HepG2 (cell line): ENCODE data around the gene SLAMF6. TPM values are rescaled to one million over a fixed set of nuclear protein-coding genes. Genes with fewer than 3 reads are reported as not detected.

Source experiments
- ATAC-seq: fragments of 200-7000 bp; cut with Tn5 transposase; 3 replicates; pipeline ENCODE4 v1.9.1; 2020; ENCODE audit warnings: mild to moderate bottlenecking, moderate library complexity
- BruUV-seq: library from RNA; stranded (reverse); fragments of 400-500 nt; replicated peaks from 2 replicates; lab custom pipeline; 2021; lab: Mats Ljungman, UMichigan
- CTCF ChIA-PET: fragments of 300-600 bp; formaldehyde crosslinking; extraction: SDS; loops from one replicate; lab custom pipeline; 2021; ENCODE audit warnings: low total read pairs, inconsistent platforms, low intra/inter-chr PET ratio; lab: Yijun Ruan, JAX
- POLR2A ChIA-PET: fragments of 350-600 bp; sonication (Branson Sonifier 250); formaldehyde crosslinking; loops from one replicate; lab custom pipeline; 2020; ENCODE audit warnings: antibody characterized with exemption, inconsistent platforms; lab: Yijun Ruan, JAX
- DNase-seq: peaks from one replicate; pipeline ENCODE4 v3.0.0-alpha.2; 2015; ENCODE audit warnings: low spot score
- FAIRE-seq: peaks from 3 replicates; lab custom pipeline; 2011; peaks lifted over from hg19 to GRCh38; lab: Jason Lieb, UNC
- H2AFZ ChIP-seq: one replicate; pipeline ENCODE4 v1.6.1; 2011; ENCODE audit warnings: low read length, inconsistent platforms
- H3K27ac ChIP-seq: fragments of 300-600 bp; 3 replicates; pipeline ENCODE4 v1.8.0; 2011; ENCODE audit warnings: mixed run types, mild to moderate bottlenecking, mixed read lengths, low read length, inconsistent platforms; ENCODE audit not compliant: insufficient read depth; ENCODE audit errors: extremely low read length
- H3K27me3 ChIP-seq, 2 experiments: fragments of 200-600 bp in 1 of 2; 2 replicates in 1 of 2; 3 replicates in 1 of 2; pipeline versions ENCODE4 v1.6.0 to v1.8.0; 2011; ENCODE audit warnings: low read length in 2 of 2, mild to moderate bottlenecking in 2 of 2, moderate library complexity in 2 of 2, inconsistent platforms in 1 of 2; ENCODE audit not compliant: insufficient read depth in 2 of 2, control insufficient read depth in 1 of 2
- H3K36me3 ChIP-seq, 2 experiments: fragments of 200-600 bp in 1 of 2; replicated peaks in 1 of 2; 2 replicates in 1 of 2; 3 replicates in 1 of 2; pipeline versions ENCODE4 v1.5.1 to v1.8.0; 2011; ENCODE audit warnings: low read length in 2 of 2, inconsistent platforms in 1 of 2; ENCODE audit not compliant: insufficient read depth in 2 of 2, control insufficient read depth in 1 of 2
- H3K4me1 ChIP-seq: 2 replicates; pipeline ENCODE4 v1.5.1; 2012; ENCODE audit warnings: low read length, inconsistent platforms; ENCODE audit not compliant: insufficient read depth
- H3K4me2 ChIP-seq: 2 replicates; pipeline ENCODE4 v1.6.0; 2011; ENCODE audit warnings: low read depth, low read length, inconsistent platforms
- H3K4me3 ChIP-seq, 3 experiments: fragments of 200-600 bp in 1 of 3; sonication (generic), shearing (Covaris generic) in 1 of 3; replicated peaks in 1 of 3; 2 replicates each; pipeline ENCODE4 v1.5.1; 2011 to 2016; ENCODE audit warnings: low read length in 3 of 3, inconsistent platforms in 2 of 3, low read depth in 2 of 3, mild to moderate bottlenecking in 2 of 3, control low read depth in 1 of 3, mixed read lengths in 1 of 3; ENCODE audit not compliant: insufficient read depth in 1 of 3
- H3K79me2 ChIP-seq: one replicate; pipeline ENCODE4 v1.6.1; 2011; ENCODE audit warnings: low read length, inconsistent platforms; ENCODE audit not compliant: insufficient read depth
- H3K9ac ChIP-seq: 2 replicates; pipeline ENCODE4 v1.6.0; 2011; ENCODE audit warnings: mild to moderate bottlenecking, low read depth, low read length, inconsistent platforms; ENCODE audit not compliant: insufficient read depth
- H3K9me3 ChIP-seq: 2 replicates; pipeline ENCODE4 v1.5.1; 2012; ENCODE audit warnings: mild to moderate bottlenecking, low read length
- H4K20me1 ChIP-seq: 2 replicates; pipeline ENCODE4 v1.6.0; 2011; ENCODE audit warnings: inconsistent platforms, mild to moderate bottlenecking, low read length, moderate library complexity; ENCODE audit not compliant: insufficient read depth
- ARNTL ChIP-seq: sonication (generic); formaldehyde crosslinking; IDR thresholded peaks from 2 replicates; pipeline ENCODE4 v1.4.0; 2020; ENCODE audit warnings: mild to moderate bottlenecking, missing genetic modification reagents
- ATF7-NPFF ChIP-seq: sonication (generic); formaldehyde crosslinking; IDR thresholded peaks from 2 replicates; pipeline ENCODE4 v1.8.1; 2023; ENCODE audit warnings: mild to moderate bottlenecking, low read depth, missing genetic modification reagents, moderate library complexity
- CAMTA2 ChIP-seq: sonication (generic); formaldehyde crosslinking; IDR thresholded peaks from 2 replicates; pipeline ENCODE4 v1.4.0; 2020; ENCODE audit warnings: mild to moderate bottlenecking, missing genetic modification reagents, borderline replicate concordance
- RFX5 ChIP-seq: IDR thresholded peaks from 2 replicates; pipeline ENCODE4 v1.6.1; 2011; ENCODE audit warnings: low read depth, low read length, improper control_type of control experiment
- STAT5B ChIP-seq: sonication (generic); formaldehyde crosslinking; IDR thresholded peaks from 2 replicates; pipeline ENCODE4 v1.4.0; 2020; ENCODE audit warnings: missing genetic modification reagents
- ZNF121 ChIP-seq: sonication (generic); formaldehyde crosslinking; IDR thresholded peaks from 2 replicates; pipeline ENCODE4 v1.5.0; 2020; ENCODE audit warnings: mild to moderate bottlenecking, missing genetic modification reagents
- ZNF326 ChIP-seq: sonication (generic); formaldehyde crosslinking; IDR thresholded peaks from 2 replicates; pipeline ENCODE4 v1.4.0; 2020; ENCODE audit warnings: missing genetic modification reagents, borderline replicate concordance
- ZNF672 ChIP-seq: sonication (generic); formaldehyde crosslinking; IDR thresholded peaks from 2 replicates; pipeline ENCODE4 v1.8.1; 2022; ENCODE audit warnings: missing genetic modification reagents
- WGBS: methylation state at CpG from one replicate; pipeline ENCODE4 v1.1.6; 2017; ENCODE audit warnings: low lambda C conversion rate; 5-methylcytosine and 5-hydroxymethylcytosine counted together
- in situ Hi-C: cut with HindIII; loops from 2 replicates; pipeline ENCODE4 v1.10.0; 2017; ENCODE audit warnings: low pct_unique_long_range_greater_than_20kb; ENCODE audit not compliant: extremely low pct_ligation_motif_present
- intact Hi-C: fragments of 100-400 bp; cut with micrococcal nuclease; formaldehyde crosslinking; loops from one replicate; pipeline ENCODE4 v1.10.0; 2022; ENCODE audit not compliant: unreplicated experiment
- polyA plus RNA-seq, 8 experiments: library from polyadenylated mRNA; depleted of rRNA in 3 of 8; stranded (reverse) in 7 of 8; unstranded in 1 of 8; fragments of >200 nt; fragmentation: Illumina TruSeq in 4 of 8; extraction: Trizol in 4 of 8; gene quantifications; 2 replicates each; pipeline versions ENCODE4 v1.2.1 to v1.2.3, GENCODE V29; 2011 to 2016; ENCODE audit warnings: low read depth in 4 of 8, missing spikeins in 1 of 8, mixed read lengths in 1 of 8; ENCODE audit not compliant: insufficient read depth in 1 of 8
- total RNA-seq, 5 experiments: library from RNA; depleted of rRNA; stranded (reverse); fragments of >200 nt; fragmentation: Illumina TruSeq; extraction: Trizol; gene quantifications; 2 replicates each; pipeline ENCODE4 v1.2.3, GENCODE V29; 2016; ENCODE audit warnings: low read depth in 1 of 5
- TF ChIP-seq, protein P1 (sequence below): sonication (generic); formaldehyde crosslinking; IDR thresholded peaks from 2 replicates; pipeline ENCODE4 v1.8.0; 2022; ENCODE audit warnings: missing genetic modification reagents, mild to moderate bottlenecking, borderline replicate concordance

The SLAMF6 gene
- total and polyA plus RNA-seq, 2 of the 13 experiments (the other 11 are each of a cell fraction or from before 2014, with no cell fraction given): not detected

DNA sequence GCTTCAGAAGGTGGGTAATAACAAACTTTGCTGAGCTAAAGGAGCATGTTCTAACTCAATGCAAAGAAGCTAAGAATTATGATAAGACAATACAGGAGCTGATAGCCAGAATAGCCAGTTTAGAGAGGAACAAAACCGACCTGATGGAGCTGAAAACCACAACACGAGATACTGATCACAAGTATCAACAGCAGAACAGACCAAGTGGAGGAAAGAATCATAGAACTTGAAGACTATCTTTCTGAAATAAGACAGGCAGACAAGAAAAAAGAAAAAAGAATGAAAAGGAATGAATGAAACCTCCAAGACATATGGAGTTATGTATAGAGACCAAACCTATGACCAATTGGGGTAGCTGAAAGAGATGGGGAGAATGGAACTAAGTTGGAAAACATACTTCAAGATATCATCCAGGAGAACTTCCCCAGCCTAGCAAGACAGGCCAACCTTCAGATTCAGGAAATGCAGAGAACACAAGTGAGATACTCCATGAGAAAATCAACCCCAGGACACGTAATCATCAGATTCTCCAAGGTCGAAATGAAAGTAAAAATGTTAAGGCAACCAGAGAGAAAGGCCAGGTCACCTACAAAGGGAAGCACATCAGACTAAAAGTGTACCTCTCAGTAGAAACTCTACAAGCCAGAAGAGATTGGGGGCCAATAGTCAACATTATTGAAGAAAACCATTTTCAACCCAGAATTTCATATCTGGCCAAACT is 35.8 kb upstream of the SLAMF6 start:
- Histone ChIP-seq H3K4me3 (no peak overlapping the region), H3K36me3 (no peaks in the 10 kb centered on the region), H4K20me1 (no peaks in the 10 kb centered on the region), H3K4me2 (no peak overlapping the region), H2AFZ (no peak overlapping the region), H3K79me2 (no peaks in the 10 kb centered on the region), H3K9me3 (peaks cover 9% of the 10 kb centered on the region), H3K27ac (no peak overlapping the region), H3K4me1 (no peaks in the 10 kb centered on the region), H3K9ac (no peak overlapping the region), H3K27me3 (no peaks in the 10 kb centered on the region)
- ChIA-PET POLR2A (no interaction called here), CTCF (no interaction called here)
- ATAC-seq: no peak
- no peak for FAIRE-seq
- under 1% methylated on average over 4 of the region's 4 CpGs for WGBS
- BruUV-seq: no TSS peak
- no peak for TF ChIP-seq STAT5B (CRISPR knock-in tag)
- intact Hi-C loops (no loop called here), in situ Hi-C loops (no loop called here)
- no peak for DNase-seq

DNA sequence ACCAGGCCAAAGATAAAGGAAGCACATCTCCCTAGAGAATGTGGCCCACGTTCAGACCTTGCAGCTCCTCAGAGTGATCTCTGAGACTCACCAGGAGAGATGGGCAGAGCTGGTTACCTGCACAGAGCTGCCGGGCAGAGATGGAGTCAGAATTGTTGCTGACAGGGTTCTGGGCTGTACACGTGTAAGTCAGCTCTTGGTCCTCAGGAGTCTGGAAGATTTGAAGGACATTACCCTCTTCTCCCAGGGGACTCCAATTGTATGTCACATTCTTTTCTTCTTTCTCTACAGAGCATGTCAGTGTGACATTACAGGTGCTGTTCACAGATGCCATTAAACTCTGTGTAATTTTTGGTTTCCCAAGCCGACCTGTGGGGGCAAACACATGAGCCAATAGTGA is 30.7 kb upstream of the SLAMF6 start:
- H2AFZ ChIP-seq: no peak overlapping the region
- no peaks in the 10 kb centered on the region for H3K9me3 ChIP-seq
- BruUV-seq: no TSS peak
- no peak for FAIRE-seq
- H3K4me3 ChIP-seq: no peak overlapping the region
- intact Hi-C loops (no loop called here), in situ Hi-C loops (no loop called here)
- no peak overlapping the region for H3K27ac ChIP-seq
- H3K9ac ChIP-seq: no peak overlapping the region
- no peaks in the 10 kb centered on the region for H4K20me1 ChIP-seq
- ChIA-PET CTCF (no interaction called here), POLR2A (no interaction called here)
- DNase-seq: no peak
- H3K27me3 ChIP-seq: no peaks in the 10 kb centered on the region
- H3K79me2 ChIP-seq: no peaks in the 10 kb centered on the region
- WGBS: 0% methylated on average over 4 of the region's 4 CpGs
- H3K36me3 ChIP-seq: no peaks in the 10 kb centered on the region
- ATAC-seq: no peak
- H3K4me2 ChIP-seq: no peak overlapping the region
- no peaks in the 10 kb centered on the region for H3K4me1 ChIP-seq
- TF ChIP-seq CAMTA2 (CRISPR knock-in tag): no peak
- TF ChIP-seq, protein P1, sequence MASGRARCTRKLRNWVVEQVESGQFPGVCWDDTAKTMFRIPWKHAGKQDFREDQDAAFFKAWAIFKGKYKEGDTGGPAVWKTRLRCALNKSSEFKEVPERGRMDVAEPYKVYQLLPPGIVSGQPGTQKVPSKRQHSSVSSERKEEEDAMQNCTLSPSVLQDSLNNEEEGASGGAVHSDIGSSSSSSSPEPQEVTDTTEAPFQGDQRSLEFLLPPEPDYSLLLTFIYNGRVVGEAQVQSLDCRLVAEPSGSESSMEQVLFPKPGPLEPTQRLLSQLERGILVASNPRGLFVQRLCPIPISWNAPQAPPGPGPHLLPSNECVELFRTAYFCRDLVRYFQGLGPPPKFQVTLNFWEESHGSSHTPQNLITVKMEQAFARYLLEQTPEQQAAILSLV (CRISPR knock-in tag): no peak
- TF ChIP-seq RFX5: no peak
- no peak for TF ChIP-seq ARNTL (CRISPR knock-in tag)
- TF ChIP-seq ZNF326 (CRISPR knock-in tag): no peak
- TF ChIP-seq ZNF672: no peak
- TF ChIP-seq ATF7-NPFF: no peak
- no peak for TF ChIP-seq ZNF121 (CRISPR knock-in tag)
